ENCODE measurements around the gene PFKFB3. TPM values are rescaled to one million over a fixed set of nuclear protein-coding genes. Genes with fewer than 3 reads are reported as not detected.
"Not testable (repeated sequence)": the region's sequence is repeated elsewhere in the genome, so short reads cannot be mapped to it uniquely, and the experiment has no call there.

PFKFB3 gene
- total RNA-seq, 4 donors from 2014 or later = 56.4 to 77.4 (median 69.2) TPM

DNA sequence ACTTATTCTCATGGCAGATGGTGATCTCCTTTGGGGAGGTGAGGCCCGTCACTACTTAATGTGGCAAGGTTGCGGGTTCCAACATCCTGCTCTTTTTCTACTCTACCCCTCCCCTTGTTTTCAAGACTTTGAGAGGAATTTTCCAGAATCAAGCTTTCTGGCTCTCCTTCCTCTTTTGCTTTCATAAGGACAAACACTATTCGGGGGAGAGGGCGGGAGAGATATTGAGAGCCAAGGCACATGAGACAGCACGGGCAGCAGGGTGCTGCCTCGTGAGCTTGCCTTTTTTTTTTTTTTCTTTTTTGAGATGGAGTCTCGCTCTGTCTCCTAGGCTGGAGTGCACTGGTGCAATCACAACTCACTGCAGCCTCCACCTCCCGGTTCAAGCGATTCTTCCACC is 6.9 kb upstream of the PFKFB3 start:
- peak in 1 of 2 donors; percentile 72 for DNase-seq (ENCODE audit: low spot score in 2 of 2)
- TF ChIP-seq CTCF (IDR thresholded peaks at IDR 0.05) = no peak
- no peak for TF ChIP-seq POLR2A (IDR thresholded peaks at IDR 0.05)
- WGBS, 2 donors = 63 to 82% methylated on average over 9 of the region's 9 CpGs
- no peak overlapping the region for H3K4me3 ChIP-seq (ENCODE audit: low read depth, poor library complexity, severe bottlenecking)
- intact Hi-C loops (cut with DNase I; ENCODE audit: low total_unique reads) = no loop called here

GRCh38 chr10:6196524-6196923 is 6.2 kb upstream of the PFKFB3 start:
- H3K4me3 ChIP-seq (ENCODE audit: low read depth, poor library complexity, severe bottlenecking); intact Hi-C loops (cut with DNase I; ENCODE audit: low total_unique reads); DNase-seq (ENCODE audit: low spot score in 2 of 2): not testable (repeated sequence)
- WGBS, 2 donors = 70 to 79% methylated on average over 6 of the region's 6 CpGs

- TF ChIP-seq POLR2A (IDR thresholded peaks at IDR 0.05) (no peak), CTCF (IDR thresholded peaks at IDR 0.05) (no peak)
- WGBS, 2 donors = 67 to 68% methylated on average over 2 of the region's 2 CpGs
- no peak overlapping the region for H3K4me3 ChIP-seq (ENCODE audit: low read depth, poor library complexity, severe bottlenecking)
- no peak for DNase-seq (ENCODE audit: low spot score in 2 of 2)
- intact Hi-C loops (cut with DNase I; ENCODE audit: low total_unique reads) = no loop called here
These were observed 5.4 kb upstream of the PFKFB3 start for GRCh38 chr10:6197321-6197720.

- TF ChIP-seq CTCF (IDR thresholded peaks at IDR 0.05) (no peak), POLR2A (IDR thresholded peaks at IDR 0.05) (no peak)
- no peak overlapping the region for H3K4me3 ChIP-seq (ENCODE audit: low read depth, poor library complexity, severe bottlenecking)
- WGBS, 2 donors = 88 to 91% methylated on average over 6 of the region's 6 CpGs
- no peak for DNase-seq (ENCODE audit: low spot score in 2 of 2)
- intact Hi-C loops (cut with DNase I; ENCODE audit: low total_unique reads) = no loop called here
These were observed 4.6 kb upstream of the PFKFB3 start for GRCh38 chr10:6198171-6198570.

GRCh38 chr10:6199131-6199733 is 3.5 kb upstream of the PFKFB3 start:
- no peak for TF ChIP-seq CTCF (IDR thresholded peaks at IDR 0.05)
- TF ChIP-seq POLR2A (IDR thresholded peaks at IDR 0.05) = no peak
- 81 to 85% methylated on average over 6 of the region's 6 CpGs for WGBS, 2 donors
- intact Hi-C loops (cut with DNase I; ENCODE audit: low total_unique reads) = no loop called here
- no peak for DNase-seq (ENCODE audit: low spot score in 2 of 2)
- H3K4me3 ChIP-seq (ENCODE audit: low read depth, poor library complexity, severe bottlenecking) = no peak overlapping the region

DNA sequence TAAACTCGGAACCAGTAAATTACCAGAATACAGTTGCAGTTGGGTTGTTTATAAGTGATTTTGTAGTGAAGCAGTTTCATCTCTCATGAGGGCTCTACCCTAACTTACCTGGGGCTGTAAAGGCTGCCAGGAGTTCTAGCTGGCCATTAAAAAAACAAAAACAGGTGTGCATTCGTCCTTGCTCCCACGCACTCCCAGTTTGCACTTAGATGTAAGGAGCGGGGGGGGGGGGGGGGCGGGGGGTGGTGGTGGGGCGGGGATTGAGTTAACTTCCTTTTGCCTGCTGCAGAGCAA is 2.3 kb upstream of the PFKFB3 start:
- TF ChIP-seq CTCF (IDR thresholded peaks at IDR 0.05) (no peak), POLR2A (IDR thresholded peaks at IDR 0.05) (no peak)
- intact Hi-C loops (cut with DNase I; ENCODE audit: low total_unique reads) = loop anchor here (5.0 to 10.0 kb wide), 2 partner anchors 86 to 202 kb away; no protein-coding TSS in a partner anchor
- no peak for DNase-seq (ENCODE audit: low spot score in 2 of 2)
- no peak overlapping the region for H3K4me3 ChIP-seq (ENCODE audit: low read depth, poor library complexity, severe bottlenecking)
- WGBS, 2 donors = 13 to 16% methylated on average over 6 of the region's 6 CpGs
